Measurements from ENCODE around the gene FKBP6.
"Not testable (repeated sequence)": the region's sequence is repeated elsewhere in the genome, so short reads cannot be mapped to it uniquely, and the experiment has no call there.

Gene FKBP6

DNA sequence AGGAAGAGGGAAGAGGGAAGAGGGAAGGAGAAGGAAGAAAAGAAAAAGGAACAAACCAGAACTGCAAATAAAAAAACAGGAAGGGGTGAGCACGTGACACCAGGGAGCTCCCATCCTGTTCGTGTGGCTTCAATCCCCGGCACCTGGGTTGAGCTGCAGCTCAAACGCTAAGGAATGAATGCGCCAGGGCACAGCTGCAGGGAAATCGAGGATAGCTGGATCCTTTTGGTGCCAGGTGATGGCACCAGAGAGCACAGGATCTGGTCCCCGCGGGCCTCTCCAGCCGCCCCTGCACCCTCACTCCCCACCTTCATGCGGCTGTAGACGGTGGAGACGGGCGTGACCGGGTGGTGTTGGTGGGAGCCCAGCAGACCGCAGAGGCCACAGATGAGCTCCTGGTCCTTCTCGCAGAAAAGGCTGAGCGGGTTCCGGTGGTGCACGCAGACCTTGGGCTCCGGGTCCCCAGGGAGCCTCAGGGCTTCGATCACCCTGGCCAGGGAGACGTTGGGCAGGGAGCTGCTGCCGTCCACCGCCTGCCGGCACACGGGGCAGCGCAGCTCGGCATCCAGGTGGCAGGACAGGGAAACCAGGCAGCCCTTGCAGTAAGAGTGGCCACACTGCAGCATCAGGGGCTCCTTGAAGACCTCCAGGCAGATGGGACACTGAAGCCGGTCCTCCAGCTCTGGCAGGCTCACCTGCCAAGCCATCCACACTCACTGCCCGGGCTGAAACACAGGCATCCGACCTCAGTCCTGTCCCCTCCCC lies 3.7 kb upstream of the FKBP6 start:
- DNase-seq = peak; percentile 77

DNA sequence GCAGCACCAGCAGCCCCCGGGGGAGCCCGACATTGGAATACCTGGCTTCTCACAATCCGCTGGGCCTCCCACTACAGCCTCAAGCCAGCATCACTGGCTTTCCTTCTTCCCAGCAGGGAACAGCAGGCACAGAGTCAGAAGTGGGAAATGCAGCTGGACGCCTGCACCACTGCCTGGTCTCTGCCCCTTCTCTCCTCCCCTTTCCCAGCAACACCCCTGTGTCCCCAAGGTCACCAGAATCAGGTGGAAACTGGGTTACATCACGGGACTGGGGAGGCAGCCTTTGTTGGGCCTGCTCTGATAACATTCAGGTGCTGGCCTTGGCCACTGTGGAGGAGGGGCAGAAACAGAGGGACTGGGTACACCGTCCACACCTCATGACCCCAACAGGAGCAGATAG lies 2.5 kb upstream of the FKBP6 start:
- DNase-seq = not testable (repeated sequence)

DNA sequence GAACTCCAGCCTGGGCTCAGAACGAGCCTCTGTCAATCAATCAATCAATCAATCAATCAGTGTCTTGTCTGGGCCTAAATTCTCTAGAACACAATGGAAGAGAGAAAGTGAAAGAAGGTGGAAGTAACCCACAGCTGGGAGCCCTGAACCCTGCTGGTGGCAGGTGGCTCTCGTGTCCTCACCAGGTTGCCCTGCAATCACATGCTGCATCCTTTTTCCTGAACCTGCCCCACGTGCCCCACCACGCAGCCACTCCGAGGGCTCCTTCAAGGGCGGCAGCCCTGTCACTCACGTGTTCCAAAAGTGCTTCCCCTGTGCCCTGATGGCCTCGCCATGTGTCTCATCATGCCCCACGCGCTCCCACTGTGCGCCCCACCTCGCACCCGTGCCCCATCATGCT lies 512 bp upstream of the FKBP6 start:
- not testable (repeated sequence) for DNase-seq

DNA sequence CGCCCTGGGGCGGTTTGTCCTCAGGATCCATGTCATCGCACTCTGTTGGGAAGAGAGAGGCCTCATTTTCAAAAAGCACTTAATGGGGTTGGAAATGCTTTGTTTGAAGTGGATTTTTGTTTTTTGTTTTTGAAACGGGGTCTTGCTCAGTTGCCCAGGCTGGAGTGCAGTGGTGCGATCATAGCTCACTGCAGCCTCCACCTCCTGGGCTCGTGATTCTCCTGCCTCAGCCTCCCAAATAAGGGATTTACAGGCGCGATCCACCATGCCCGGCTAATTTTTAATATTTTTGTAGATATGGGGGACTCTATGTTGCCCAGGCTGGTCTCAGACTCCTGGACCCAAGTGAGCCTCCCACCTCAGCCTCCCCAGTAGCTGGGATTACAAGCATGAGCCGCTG lies 735 bp downstream of the FKBP6 start:
- DNase-seq = no peak

DNA sequence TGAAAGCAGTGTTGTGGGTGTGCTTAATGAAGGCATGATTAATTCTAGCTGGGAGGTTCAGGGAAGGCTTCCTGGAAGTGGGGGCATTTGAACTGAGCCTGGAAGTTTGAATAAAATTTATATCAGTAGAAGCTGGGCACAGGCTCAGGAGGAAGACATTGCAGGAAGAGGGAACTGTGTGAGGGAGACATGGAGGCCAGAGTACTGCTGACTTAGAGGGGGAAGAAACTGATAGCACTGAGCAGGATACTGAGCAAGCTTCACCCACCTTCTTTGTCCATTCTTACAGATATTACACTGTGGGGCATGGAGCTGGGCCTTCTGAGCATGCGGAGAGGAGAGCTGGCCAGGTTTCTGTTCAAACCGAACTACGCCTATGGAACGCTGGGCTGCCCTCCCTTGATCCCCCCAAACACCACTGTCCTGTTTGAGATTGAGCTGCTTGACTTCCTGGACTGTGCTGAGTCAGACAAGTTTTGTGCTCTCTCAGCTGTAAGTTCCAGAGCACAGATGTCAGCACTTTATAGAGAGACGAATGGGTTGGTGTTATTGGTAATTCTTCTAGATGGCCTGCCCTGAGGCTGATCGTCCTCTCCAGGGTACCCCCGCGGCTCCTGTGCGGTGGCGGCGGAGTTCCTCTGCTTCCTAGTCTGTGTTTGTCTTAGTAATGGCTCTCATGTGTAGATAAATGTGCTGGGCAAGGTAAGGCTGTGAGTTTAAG lies 2.1 kb downstream of the FKBP6 start:
- DNase-seq = no peak

DNA sequence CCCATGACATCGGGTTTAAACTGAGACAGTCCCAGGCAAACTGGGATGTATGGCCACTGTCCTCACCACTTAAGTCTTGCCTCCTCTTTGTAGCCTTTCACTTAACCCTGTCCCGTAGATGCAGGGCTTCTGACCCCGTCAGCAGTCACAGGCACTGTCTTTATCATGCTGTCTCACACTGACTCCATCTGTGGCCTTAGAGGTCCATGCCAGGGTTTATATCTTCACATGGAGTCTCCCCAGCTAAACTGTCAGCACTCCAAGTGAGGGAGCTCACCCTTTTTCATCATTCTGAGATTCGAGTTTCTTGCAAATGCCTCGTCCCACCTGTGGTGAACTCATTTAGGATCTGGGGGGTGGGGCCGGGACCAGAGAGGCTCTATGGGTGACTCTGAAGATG lies 2.8 kb downstream of the FKBP6 start:
- DNase-seq = no peak

DNA sequence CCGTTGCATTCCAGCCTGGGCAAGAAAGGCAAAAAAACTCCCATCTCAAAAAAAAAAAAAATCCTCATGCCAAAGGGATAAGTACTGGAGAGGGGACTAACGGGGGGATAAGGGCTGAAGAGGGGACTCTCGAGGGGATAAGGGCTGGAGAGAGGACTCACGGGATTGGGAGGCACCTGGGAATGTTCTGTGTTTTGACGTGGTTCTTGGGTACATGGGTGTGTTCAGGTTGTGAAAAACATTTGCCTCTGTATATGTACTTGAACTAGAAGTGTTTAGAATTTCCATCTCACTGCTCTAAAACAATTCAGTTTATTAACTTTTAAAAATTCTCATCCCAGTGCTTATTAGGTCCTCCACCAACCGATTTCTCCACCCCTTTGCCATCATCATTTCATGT lies 4.5 kb downstream of the FKBP6 start:
- DNase-seq = no peak

DNA sequence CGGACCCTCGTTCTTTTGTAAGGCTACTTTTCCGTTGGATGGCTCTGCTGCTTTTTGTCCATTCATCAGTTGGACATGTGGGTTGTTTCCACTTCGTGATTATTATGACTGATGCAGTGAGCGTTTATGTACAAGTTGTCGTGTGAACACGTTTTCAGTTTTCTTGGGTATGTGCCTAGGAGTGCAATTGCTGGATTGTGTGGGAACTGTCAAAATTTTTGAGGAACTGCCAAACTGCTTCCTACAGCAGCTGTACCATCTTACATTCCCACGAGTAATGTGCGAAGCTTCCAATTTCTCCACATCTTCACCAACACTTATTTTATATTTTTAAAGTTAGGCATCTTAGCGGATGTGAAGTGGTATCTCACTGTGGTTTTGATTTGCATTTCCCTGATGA lies 10.4 kb downstream of the FKBP6 start:
- no peak for DNase-seq

DNA sequence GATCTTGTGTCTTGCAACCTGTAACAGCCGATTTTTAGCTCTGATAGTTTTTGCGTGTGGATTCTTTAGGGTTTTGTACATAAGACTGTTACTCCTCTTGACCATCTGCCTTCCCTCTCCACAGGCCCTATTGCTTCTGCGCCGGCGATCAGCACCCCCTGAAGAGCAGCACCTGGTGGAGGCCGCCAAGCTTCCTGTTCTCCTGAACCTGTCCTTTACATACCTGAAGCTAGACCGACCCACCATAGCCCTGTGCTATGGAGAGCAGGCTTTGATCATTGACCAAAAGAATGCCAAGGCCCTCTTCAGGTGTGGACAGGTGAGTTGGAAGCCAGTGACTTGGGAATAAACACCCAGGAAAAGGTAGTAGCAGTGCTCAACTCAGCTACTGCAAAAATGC lies 12.6 kb downstream of the FKBP6 start:
- DNase-seq = no peak

DNA sequence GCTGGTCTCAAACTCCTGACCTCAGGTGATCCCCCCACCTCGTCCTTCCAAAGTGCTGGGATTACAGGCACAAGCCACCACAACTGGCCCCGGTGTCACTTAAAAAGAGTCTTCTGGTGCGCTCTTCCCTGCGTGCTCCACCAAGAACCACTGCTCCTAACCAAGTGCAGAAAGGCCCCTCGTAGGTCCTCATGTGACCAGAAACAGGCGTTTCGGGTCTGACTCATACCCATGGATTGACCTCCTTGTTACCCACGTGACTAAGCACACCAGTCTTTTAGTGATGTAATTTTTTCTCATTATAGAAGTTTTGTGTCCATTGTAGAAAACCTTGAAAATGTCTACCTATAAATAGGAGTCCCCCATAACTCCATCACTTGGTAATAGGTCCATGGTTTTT lies 13.9 kb downstream of the FKBP6 start:
- DNase-seq = no peak

DNA sequence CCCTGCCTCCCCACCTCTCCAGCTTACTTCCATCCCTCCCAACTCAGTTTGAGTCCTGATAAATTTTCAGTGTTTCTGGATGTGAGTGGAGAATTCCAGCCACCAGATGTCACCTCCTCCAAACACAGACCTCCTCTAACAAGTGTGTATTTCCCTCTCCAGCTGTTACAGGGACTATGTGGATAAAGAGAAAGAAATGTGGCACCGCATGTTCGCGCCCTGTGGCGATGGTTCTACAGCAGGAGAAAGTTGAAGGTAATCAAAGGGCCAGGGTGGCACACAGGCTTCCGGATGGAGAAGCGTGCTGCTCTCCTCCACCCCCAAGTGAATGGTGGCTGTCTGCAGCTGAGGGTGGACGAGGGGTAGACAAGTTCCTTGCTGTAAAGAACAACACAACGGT lies 14.7 kb downstream of the FKBP6 start:
- DNase-seq = no peak

DNA sequence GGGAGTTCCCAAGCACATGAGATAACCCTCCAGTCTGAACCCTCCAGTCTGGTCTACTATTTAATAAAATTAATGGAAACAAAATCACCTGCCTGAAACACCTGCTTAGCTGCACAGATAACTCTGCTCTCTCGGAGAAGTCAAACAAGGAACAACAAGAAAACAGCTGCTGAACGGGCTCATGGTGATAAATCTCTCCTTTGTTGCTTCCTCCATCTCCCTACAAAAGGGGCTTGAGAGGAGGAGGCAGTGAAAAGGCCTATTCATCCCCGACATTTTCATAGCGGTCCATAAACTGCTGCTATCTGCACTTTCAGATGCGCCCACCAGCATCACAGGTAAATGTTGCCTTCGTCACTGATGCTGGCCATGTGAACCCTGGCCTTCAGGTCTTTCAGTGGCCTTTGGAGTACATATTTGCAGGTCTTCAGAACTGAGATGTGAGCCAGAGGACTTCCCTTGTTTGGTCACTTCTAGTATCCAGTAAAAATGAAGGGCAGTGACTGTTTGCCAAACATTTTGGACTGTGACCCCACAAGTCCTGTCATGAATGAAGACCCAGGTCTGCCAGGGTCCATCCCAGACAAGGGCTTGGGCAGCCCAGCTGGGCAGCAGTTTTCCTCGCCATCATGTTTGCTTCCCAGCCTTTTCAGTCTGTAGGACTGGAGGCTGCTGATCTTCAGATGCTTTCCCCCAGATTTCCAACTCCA lies 15.9 kb downstream of the FKBP6 start:
- DNase-seq = no peak

DNA sequence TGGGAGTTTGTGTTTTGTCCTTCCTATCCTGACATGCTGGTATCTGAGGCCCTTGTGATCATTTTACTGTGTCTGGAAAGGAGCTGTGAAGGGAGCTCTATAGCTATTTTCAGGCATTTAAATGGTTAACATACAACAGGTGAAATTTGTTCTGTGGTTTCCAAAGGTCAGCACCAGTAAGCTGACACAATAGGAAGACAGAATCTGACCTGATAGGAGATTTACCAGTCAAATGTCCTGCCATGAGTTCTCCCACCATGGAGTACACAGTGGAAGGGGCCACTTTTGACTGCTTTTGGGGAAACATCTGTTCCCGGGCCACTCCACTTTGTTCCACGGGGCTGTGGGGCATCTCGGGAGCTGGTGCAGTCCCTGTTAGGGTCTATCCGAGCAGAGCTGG lies 17.6 kb downstream of the FKBP6 start:
- DNase-seq = no peak

DNA sequence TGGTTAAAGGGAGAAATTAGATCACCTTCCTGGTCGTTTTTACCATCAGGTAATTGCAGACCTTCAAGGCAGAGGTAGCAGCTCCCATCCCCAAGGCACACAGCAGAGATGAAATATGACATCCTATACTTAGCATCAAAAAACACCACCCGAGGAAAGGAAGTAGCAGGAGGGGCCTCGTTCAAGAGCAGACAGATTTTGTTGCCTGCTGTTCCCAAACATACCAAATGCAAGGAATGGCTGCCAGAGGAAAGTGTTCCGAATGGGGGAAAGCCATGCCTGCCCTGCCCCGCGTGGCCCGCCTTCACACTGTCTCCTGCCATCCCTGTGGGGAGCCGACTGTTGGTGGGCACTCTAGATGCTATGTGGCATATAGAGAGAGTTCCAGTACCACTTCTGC lies 18.0 kb downstream of the FKBP6 start:
- DNase-seq = no peak

DNA sequence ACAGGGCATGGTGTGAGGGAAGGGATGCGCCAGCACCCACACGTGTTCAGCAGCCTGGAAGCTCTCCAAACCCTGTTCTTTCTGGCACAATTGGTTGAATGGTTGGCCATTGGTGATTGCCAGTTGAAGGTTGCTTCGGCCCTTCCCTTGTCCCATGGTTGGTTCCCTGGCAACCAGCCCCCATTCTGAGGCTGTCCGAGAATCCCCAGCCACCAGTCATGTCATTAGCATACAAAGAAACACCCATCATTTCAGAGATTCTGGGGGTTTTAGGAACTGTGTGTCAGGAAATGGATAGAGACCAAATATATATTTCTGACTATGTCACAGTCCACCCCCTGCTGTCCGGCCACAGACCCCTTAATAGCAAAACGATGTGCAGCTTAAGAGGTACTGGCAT lies 21.8 kb downstream of the FKBP6 start:
- DNase-seq = no peak

DNA sequence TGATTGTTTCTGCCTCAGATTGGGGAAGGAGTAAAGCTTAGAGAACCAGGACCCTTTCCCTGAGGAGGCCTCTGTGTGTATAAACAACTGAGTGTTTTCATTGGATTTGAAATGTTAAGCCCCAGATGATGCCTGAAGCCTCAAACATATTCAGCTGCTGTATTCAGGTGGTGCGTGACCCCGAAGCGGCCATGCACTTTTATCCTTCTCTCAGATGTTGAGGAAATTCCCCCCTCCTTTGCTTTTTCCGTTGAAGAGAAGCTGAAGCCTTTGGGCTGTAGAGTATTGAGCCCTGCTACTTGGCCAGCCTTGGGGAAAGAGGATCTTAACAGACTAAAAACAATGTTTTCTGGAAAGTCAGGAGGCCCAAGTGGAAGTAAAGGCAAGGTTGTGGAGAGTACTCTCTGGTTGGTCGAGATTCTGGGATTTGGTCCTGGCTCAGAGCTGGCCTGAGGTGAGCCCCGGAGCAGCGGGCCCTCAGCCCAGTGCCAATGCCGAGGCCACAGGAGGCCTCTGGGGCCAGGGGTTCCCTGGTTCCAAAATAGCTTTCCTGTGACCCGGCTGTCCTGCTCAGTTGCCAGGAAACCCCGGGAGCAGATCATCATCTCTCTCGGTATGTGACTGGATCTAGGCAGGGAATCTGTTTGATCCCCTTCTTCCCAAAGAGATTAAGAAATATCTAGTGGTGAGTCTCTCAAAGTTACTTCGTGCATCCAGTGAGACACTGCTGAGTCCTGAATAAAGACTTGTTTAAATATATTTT lies 22.5 kb downstream of the FKBP6 start:
- no peak for DNase-seq

DNA sequence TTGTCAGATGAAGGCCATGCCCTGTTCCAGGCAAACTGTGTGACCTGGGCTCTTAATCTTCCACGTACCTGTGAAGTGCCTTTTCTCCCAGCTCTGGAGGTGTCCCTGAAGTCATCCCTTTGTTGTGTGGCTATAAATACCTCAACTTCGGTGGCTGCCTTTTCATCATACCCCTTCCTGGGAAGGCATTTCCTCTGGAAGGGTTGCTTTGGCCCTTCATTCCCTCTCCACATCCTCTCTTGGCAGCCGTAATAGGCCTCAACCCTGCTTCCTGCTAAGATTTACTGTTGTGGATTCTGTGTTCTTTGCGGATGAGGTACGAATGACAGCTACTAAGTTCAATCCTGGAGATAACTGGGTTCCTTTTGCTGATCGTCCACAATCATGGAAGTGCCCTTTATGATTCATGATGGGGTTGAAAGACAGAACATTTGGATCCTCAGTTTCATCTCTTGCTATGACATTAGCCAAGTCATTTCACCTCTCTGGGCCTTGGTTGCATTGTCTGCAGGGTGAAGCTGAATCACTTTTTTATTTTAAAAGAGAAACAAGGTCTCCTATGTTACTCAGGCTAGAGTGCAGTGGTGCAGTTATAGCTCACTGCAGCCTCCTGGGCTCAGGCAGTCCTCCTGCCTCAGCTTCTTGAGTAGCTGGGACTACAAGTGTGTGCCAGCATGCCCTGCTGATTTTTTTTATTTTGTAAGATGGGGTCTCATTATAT lies 23.6 kb downstream of the FKBP6 start:
- DNase-seq = no peak

DNA sequence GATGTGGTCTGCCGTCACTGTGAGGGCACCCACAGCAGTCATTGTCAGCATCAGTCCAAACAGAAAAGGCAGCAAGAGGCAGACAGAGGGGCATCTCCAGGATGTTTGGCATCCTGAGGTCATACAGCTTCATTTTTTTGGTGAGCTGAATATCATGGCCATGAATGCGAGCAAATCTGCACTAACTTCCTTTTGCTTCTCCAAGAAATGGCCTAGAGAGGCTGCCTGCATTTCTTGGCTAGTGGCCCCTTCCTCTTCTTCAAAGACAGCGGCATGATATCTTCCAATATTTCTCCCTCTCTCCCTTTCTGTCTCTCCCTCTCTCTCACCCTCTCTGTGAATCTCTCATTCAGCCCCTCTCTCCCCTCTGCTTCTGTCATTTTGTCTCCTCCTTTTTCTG lies 24.8 kb downstream of the FKBP6 start:
- DNase-seq = no peak

DNA sequence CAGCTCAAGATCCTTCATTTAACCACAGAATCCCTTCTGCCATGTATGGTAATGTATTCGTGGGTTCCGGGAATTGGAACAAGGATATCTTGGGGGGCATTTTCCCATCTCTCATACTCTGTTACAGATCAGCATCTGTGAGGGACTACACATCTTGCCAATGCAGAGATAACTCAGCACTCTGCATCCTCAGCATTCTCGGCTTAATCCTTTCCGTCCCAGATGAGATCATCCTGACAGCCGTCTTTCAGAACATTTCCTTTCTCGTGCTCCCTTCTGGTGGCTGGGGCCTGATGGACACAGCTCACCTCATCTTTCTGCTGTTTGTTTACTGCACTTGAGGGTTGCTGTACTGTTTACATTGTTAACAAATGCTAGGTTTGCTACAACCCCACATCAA lies 25.3 kb downstream of the FKBP6 start:
- no peak for DNase-seq

DNA sequence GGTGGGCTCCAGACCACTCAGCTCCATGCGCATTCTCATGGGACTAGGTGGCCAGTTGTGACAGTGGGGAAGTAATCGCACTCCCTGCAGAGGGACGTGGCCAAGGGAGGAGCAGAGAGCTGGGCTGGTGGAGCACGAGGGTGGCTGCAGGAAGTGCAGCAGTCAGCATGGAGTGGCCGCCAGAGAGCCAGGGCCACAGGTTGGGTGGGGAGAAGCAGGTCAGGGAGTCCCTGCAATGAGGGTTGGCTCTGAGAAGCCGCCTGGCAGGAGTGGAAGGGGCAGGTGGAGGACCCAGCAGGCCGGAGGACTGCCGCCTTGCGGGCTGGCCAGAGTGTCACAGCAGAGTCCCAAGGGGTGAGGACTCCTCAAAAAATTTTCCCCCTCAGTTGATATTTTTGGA lies 26.2 kb downstream of the FKBP6 start:
- DNase-seq = no peak

DNA sequence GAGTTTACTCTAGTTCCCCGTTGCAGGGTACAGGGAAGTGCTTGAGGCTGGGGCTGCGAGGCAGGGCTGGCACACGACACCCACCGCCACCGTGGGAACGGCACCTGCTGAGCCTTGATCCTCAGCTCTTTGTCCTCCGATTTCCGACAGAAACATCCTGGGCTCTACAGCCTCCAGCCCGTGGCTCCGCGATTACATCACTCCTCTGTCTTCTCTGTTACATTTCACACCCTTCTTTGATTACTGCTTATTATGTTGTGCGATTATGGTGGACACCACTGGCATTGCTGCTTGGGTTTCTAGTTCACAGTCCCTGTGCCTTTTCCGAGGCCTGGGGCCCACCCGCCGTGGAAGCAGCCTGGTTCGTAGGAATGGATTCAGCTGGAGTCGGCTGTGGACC lies 26.9 kb downstream of the FKBP6 start:
- no peak for DNase-seq

DNA sequence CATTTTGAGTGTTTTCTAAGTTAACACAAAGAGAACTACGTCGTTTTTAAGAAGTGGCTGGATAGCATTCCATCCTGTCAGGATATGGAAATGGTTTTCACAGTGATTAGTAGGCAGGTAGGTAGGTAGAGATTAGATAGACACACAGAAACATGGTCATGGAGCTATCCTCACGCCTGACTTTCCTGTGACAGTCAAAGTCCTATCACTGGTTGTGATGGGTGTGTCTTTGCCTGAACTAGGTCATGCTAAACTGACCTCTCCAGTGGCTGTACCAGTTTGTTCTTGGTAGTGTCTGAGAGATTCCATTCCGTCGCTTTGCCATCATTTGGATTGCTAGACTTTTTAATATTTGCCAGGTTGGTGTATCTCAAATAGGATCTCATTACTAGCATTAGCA lies 28.2 kb downstream of the FKBP6 start:
- no peak for DNase-seq
